Ishikawa (cell line): ENCODE results near the gene SNX4.

ENCODE experiments used
- EP300 ChIP-seq: IDR thresholded peaks from 2 replicates; pipeline ENCODE4 v1.6.1; 2012; ENCODE audit warnings: borderline replicate concordance
- RAD21 ChIP-seq: IDR thresholded peaks from 2 replicates; pipeline ENCODE4 v1.6.1; 2012; ENCODE audit warnings: low read depth
- TAF1 ChIP-seq: IDR thresholded peaks from 2 replicates; pipeline ENCODE4 v1.6.1; 2012; ENCODE audit warnings: low read depth, mild to moderate bottlenecking
- YY1 ChIP-seq: IDR thresholded peaks from 2 replicates; pipeline ENCODE4 v1.6.1; 2012; ENCODE audit warnings: low read depth
- TF ChIP-seq, protein P1 (sequence below): IDR thresholded peaks from 2 replicates; pipeline ENCODE4 v1.6.1; 2012
- TF ChIP-seq, protein P2 (sequence below): IDR thresholded peaks from 2 replicates; pipeline ENCODE4 v1.6.1; 2012

DNA sequence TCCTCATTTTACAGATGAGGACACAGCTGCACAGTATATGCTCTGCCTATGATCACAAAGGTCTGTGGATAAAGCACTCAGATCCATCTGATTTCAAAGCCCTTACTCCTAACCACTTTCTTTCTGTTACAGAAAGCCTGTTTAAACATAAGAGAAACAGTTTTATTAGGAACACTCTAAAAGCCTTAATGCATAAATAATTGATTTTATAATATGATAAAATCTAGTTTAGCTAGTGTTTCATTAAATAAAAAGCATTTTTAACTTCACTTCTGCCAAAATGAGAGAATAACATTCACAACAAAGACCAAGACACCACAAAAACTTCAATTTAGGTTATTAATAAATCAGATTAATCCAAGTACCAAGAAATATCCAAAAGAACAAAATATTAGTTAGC is 21.4 kb downstream of the SNX4 start:
- TF ChIP-seq, protein P1, sequence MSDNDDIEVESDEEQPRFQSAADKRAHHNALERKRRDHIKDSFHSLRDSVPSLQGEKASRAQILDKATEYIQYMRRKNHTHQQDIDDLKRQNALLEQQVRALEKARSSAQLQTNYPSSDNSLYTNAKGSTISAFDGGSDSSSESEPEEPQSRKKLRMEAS, result no peak
- no peak for TF ChIP-seq RAD21
- TF ChIP-seq, protein P2, sequence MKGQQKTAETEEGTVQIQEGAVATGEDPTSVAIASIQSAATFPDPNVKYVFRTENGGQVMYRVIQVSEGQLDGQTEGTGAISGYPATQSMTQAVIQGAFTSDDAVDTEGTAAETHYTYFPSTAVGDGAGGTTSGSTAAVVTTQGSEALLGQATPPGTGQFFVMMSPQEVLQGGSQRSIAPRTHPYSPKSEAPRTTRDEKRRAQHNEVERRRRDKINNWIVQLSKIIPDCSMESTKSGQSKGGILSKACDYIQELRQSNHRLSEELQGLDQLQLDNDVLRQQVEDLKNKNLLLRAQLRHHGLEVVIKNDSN, result no peak
- TF ChIP-seq EP300, result no peak
- TF ChIP-seq YY1, result no peak
- TF ChIP-seq TAF1, result no peak
